Naive thymus-derived CD8-positive, alpha-beta T cell (primary cell): ENCODE results near the gene OR5AR1. TPM values are rescaled to one million over a fixed set of nuclear protein-coding genes. Genes with fewer than 3 reads are reported as not detected.

ENCODE experiments used
- ATAC-seq, 2 donors: fragments of 150-1000 bp; cut with Tn5 transposase in 1 of 2; sonication (Bioruptor Pico), chemical (Tn5 transposase) in 1 of 2; 1 replicate in 1 of 2; 2 replicates in 1 of 2; pipeline ENCODE4 v1.10.0; 2021; ENCODE audit warnings: mild to moderate bottlenecking in 2 of 2, moderate library complexity in 2 of 2
- POLR2A ChIA-PET: fragments of 350-600 bp; sonication (Branson Sonifier 250); formaldehyde crosslinking; loops from one replicate; lab custom pipeline; 2021; ENCODE audit warnings: antibody characterized with exemption; lab: Charles Lee
- DNase-seq, 10 donors: peaks; one replicate each; pipeline versions ENCODE4 v3.0.0 to v3.0.0-alpha.2; 2020 to 2022
- H3K27ac Mint-ChIP-seq, 10 donors: one replicate each; pipeline ENCODE4 v1.8.0; 2020 to 2022; ENCODE audit warnings: mild to moderate bottlenecking in 10 of 10, mixed read lengths in 10 of 10, moderate library complexity in 4 of 10, inconsistent platforms in 1 of 10
- H3K27me3 Mint-ChIP-seq, 5 donors: one replicate each; pipeline ENCODE4 v1.8.0; 2021 to 2022; ENCODE audit warnings: mixed read lengths in 5 of 5
- H3K36me3 Mint-ChIP-seq, 3 donors: one replicate each; pipeline ENCODE4 v1.8.0; 2020 to 2022; ENCODE audit warnings: mixed read lengths in 3 of 3, mild to moderate bottlenecking in 2 of 3, inconsistent platforms in 1 of 3
- H3K4me1 Mint-ChIP-seq, 4 donors: one replicate each; pipeline ENCODE4 v1.8.0; 2021 to 2022; ENCODE audit warnings: mixed read lengths in 4 of 4
- H3K4me3 Mint-ChIP-seq, 10 donors: one replicate each; pipeline ENCODE4 v1.8.0; 2020 to 2022; ENCODE audit warnings: mild to moderate bottlenecking in 10 of 10, mixed read lengths in 10 of 10, moderate library complexity in 6 of 10, inconsistent platforms in 1 of 10
- H3K9me3 Mint-ChIP-seq, 9 donors: one replicate each; pipeline ENCODE4 v1.8.0; 2020 to 2022; ENCODE audit warnings: mixed read lengths in 9 of 9, mild to moderate bottlenecking in 3 of 9, inconsistent platforms in 1 of 9, moderate library complexity in 1 of 9
- polyA plus RNA-seq, 3 donors: library from polyadenylated mRNA; unstranded; fragments of 300-500 nt; fragmentation: Illumina TruSeq; gene quantifications; one replicate each; pipeline ENCODE4 v1.2.3, GENCODE V29; 2021
- total RNA-seq, 8 experiments: library from RNA in 2 of 8; stranded (reverse) in 2 of 8; gene quantifications; one replicate each; pipeline ENCODE4 v1.2.3 and lab custom pipeline; 2021 to 2026

The OR5AR1 gene
- total and polyA plus RNA-seq, 5 experiments from 2014 or later: not detected

- Mint-ChIP-seq H3K4me3 (no peak overlapping the region), H3K36me3 (no peaks in the 10 kb centered on the region), H3K9me3 (peaks cover 0 to 39% (median 2%) of the 10 kb centered on the region in 9 donors), H3K27me3 (no peaks in the 10 kb centered on the region), H3K27ac (no peak overlapping the region), H3K4me1 (no peaks in the 10 kb centered on the region)
- no peak for ATAC-seq
- DNase-seq: no peak
- POLR2A ChIA-PET: no interaction called here
Measured at GRCh38 chr11:56700242-56700913, 36.9 kb downstream of the OR5AR1 start.

- POLR2A ChIA-PET: no interaction called here
- ATAC-seq (no peak), DNase-seq (peak in 1 of 10 donors; percentile 1)
- Mint-ChIP-seq H3K9me3 (peaks cover 0 to 33% (median 2%) of the 10 kb centered on the region in 9 donors), H3K27me3 (no peaks in the 10 kb centered on the region), H3K36me3 (no peaks in the 10 kb centered on the region), H3K4me1 (no peaks in the 10 kb centered on the region), H3K27ac (no peak overlapping the region), H3K4me3 (no peak overlapping the region)
Measured at GRCh38 chr11:56700914-56701485, 37.5 kb downstream of the OR5AR1 start.

GRCh38 chr11:56705784-56706396, 42.4 kb downstream of the OR5AR1 start:
- ATAC-seq: no peak
- Mint-ChIP-seq H3K4me1 (no peaks in the 10 kb centered on the region), H3K27me3 (no peaks in the 10 kb centered on the region), H3K36me3 (peaks cover 0 to 5% (median 0%) of the 10 kb centered on the region in 3 donors), H3K9me3 (peaks cover 0 to 23% (median 7%) of the 10 kb centered on the region in 9 donors), H3K27ac (no peak overlapping the region), H3K4me3 (no peak overlapping the region)
- no peak for DNase-seq
- POLR2A ChIA-PET: no interaction called here

- POLR2A ChIA-PET: no interaction called here
- no peak for ATAC-seq
Measured at GRCh38 chr11:56706486-56706885, 43.0 kb downstream of the OR5AR1 start.

DNA sequence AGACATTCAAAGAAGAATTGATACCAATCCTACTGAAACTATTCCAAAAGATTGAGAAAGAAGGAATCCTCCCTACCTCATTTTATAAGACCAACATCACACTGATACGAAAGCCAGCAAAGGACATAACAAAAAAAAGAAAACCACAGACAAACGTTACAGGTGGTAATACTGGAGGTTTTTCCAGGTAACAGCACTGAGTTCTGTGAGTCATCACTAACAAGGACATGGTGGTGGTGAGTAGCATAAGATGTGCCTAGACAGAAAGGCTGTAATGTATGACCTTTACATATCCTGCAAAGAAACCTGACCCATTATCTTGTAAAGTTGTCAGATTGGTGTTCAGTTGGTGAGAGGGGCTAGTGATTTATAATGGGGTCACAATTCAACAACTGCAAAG, 50.7 kb downstream of the OR5AR1 start:
- no peak overlapping the region for H3K4me3 Mint-ChIP-seq
- peaks cover 0 to under 1% (median 0%) of the 10 kb centered on the region in 3 donors for H3K36me3 Mint-ChIP-seq
- no peaks in the 10 kb centered on the region for H3K27me3 Mint-ChIP-seq
- H3K27ac Mint-ChIP-seq: no peak overlapping the region
- POLR2A ChIA-PET: no interaction called here
- no peak for ATAC-seq
- no peak for DNase-seq
- no peaks in the 10 kb centered on the region for H3K4me1 Mint-ChIP-seq
- peaks cover 0 to 34% (median 12%) of the 10 kb centered on the region in 9 donors for H3K9me3 Mint-ChIP-seq

More at GRCh38 chr11:56706486-56706885, 43.0 kb downstream of the OR5AR1 start:
- Mint-ChIP-seq H3K27ac (no peak overlapping the region), H3K9me3 (peaks cover 0 to 28% (median 4%) of the 10 kb centered on the region in 9 donors), H3K27me3 (no peaks in the 10 kb centered on the region), H3K4me3 (no peak overlapping the region), H3K36me3 (peaks cover 0 to 5% (median 0%) of the 10 kb centered on the region in 3 donors), H3K4me1 (no peaks in the 10 kb centered on the region)
- no peak for DNase-seq

Other genes starting within 250 kb of the OR5AR1 start
- not detected for gene OR5M3, start 190.3 kb upstream of the OR5AR1 start, total RNA-seq
- gene OR5M3, start 190.3 kb upstream of the OR5AR1 start, polyA plus RNA-seq: not detected
- not detected for gene OR5M8, start 172.3 kb upstream of the OR5AR1 start, total RNA-seq
- gene OR5M8, start 172.3 kb upstream of the OR5AR1 start, polyA plus RNA-seq: not detected
- gene OR5M11, start 120.4 kb upstream of the OR5AR1 start, total RNA-seq: not detected
- not detected for gene OR5M11, start 120.4 kb upstream of the OR5AR1 start, polyA plus RNA-seq
- not detected for gene OR5M10, start 86.0 kb upstream of the OR5AR1 start, total RNA-seq
- not detected for gene OR5M10, start 86.0 kb upstream of the OR5AR1 start, polyA plus RNA-seq
- not detected for gene OR5M1, start 48.8 kb upstream of the OR5AR1 start, total RNA-seq
- not detected for gene OR5M1, start 48.8 kb upstream of the OR5AR1 start, polyA plus RNA-seq
- not detected for gene OR5AP2, start 21.2 kb upstream of the OR5AR1 start, total RNA-seq
- gene OR5AP2, start 21.2 kb upstream of the OR5AR1 start, polyA plus RNA-seq: not detected
- not detected for gene OR9G1, start 35.4 kb downstream of the OR5AR1 start, total RNA-seq
- gene OR9G1, start 35.4 kb downstream of the OR5AR1 start, polyA plus RNA-seq: not detected
- gene OR9G4, start 85.0 kb downstream of the OR5AR1 start, total RNA-seq: not detected
- gene OR9G4, start 85.0 kb downstream of the OR5AR1 start, polyA plus RNA-seq: not detected